H1 (cell line): ENCODE measurements around the gene FKBP1B. TPM values are rescaled to one million over a fixed set of nuclear protein-coding genes. Genes with fewer than 3 reads are reported as not detected.

Source experiments
- CHD7 ChIP-seq: fragments of 300-600 bp; sonication (generic); IDR thresholded peaks from 2 replicates; pipeline ENCODE4 v1.7.1; 2012; ENCODE audit warnings: low read length, moderate library complexity, mild to moderate bottlenecking, inconsistent platforms; ENCODE audit not compliant: insufficient replicate concordance
- KDM5A ChIP-seq: fragments of 200-600 bp; IDR thresholded peaks from 2 replicates; pipeline ENCODE4 v1.7.1; 2012; ENCODE audit warnings: mild to moderate bottlenecking, low read length, inconsistent platforms, mixed read lengths
- MAFK ChIP-seq: IDR thresholded peaks from 2 replicates; pipeline ENCODE4 v1.6.1; 2012; ENCODE audit warnings: low read depth, mild to moderate bottlenecking, improper control_type of control experiment, low read length
- NRF1 ChIP-seq: IDR thresholded peaks from 2 replicates; pipeline ENCODE4 v1.6.1; 2011; ENCODE audit warnings: mild to moderate bottlenecking, low read depth, low read length, improper control_type of control experiment
- TCF12 ChIP-seq: IDR thresholded peaks from 2 replicates; pipeline ENCODE4 v1.6.1; 2011; ENCODE audit warnings: low read depth, mild to moderate bottlenecking, low read length
- polyA plus RNA-seq, 7 experiments: library from polyadenylated mRNA; depleted of rRNA in 3 of 7; stranded (reverse) in 5 of 7; unstranded in 2 of 7; fragments of >200 nt in 5 of 7; fragments of 200-250 nt in 2 of 7; gene quantifications; 1 replicate in 5 of 7; 2 replicates in 1 of 7; 4 replicates in 1 of 7; pipeline versions ENCODE4 v1.2.1 to v1.2.3, GENCODE V29; 2011 to 2013; ENCODE audit warnings: missing spikeins in 2 of 7, mixed read lengths in 2 of 7
- total RNA-seq: library from RNA; stranded (reverse); fragmentation: NEBNext Ultra II Directional; extraction: Animal tissue kit (Norgen Biotek cat#: 25700); gene quantifications from 2 replicates; pipeline ENCODE4 v1.2.1, GENCODE V29; 2021

FKBP1B gene
- total and polyA plus RNA-seq, 2 of the 8 experiments (the other 6 are each of a cell fraction or from before 2014, with no cell fraction given), result 50.8 to 151 TPM

- no peak for TF ChIP-seq NRF1
- TF ChIP-seq KDM5A, result no peak
- no peak for TF ChIP-seq CHD7
- no peak for TF ChIP-seq MAFK
- TF ChIP-seq TCF12, result no peak
Observed at GRCh38 chr2:24085200-24085489, 35.6 kb downstream of the FKBP1B start (continued).
